Thoracic aorta (tissue), 2 donors: ENCODE measurements around the gene NSMCE1. TPM values are rescaled to one million over a fixed set of nuclear protein-coding genes. Genes with fewer than 3 reads are reported as not detected.

ENCODE experiments used
- ATAC-seq: fragments of 150-250 bp; one replicate; pipeline ENCODE4 v1.8.0; 2017; ENCODE audit warnings: low read depth; ENCODE audit not compliant: insufficient number of reproducible peaks, low FRiP score
- DNase-seq: peaks from one replicate; pipeline ENCODE4 v3.0.0-alpha.2; 2020; ENCODE audit warnings: low spot score
- H3K27ac ChIP-seq, 2 donors: fragments of 200-600 bp; sonication (generic); 1 replicate in 1 of 2; 2 replicates in 1 of 2; pipeline ENCODE4 v1.5.1; 2016; ENCODE audit warnings: mild to moderate bottlenecking in 2 of 2, moderate library complexity in 2 of 2
- H3K27me3 ChIP-seq: fragments of 200-600 bp; sonication (generic); replicated peaks from 2 replicates; pipeline ENCODE4 v1.6.0; 2016; ENCODE audit warnings: mild to moderate bottlenecking; ENCODE audit not compliant: insufficient read depth
- H3K36me3 ChIP-seq: fragments of 200-600 bp; sonication (generic); one replicate; pipeline ENCODE4 v1.5.1; 2016
- H3K4me1 ChIP-seq, 2 donors: fragments of 200-600 bp; sonication (generic); 1 replicate in 1 of 2; 2 replicates in 1 of 2; pipeline versions ENCODE4 v1.5.1 to v1.6.0; 2016; ENCODE audit warnings: low read depth in 2 of 2, mild to moderate bottlenecking in 1 of 2; ENCODE audit not compliant: control insufficient read depth in 1 of 2
- H3K4me3 ChIP-seq: fragments of 200-600 bp; sonication (generic); 2 replicates; pipeline ENCODE4 v1.5.1; 2016; ENCODE audit warnings: mild to moderate bottlenecking
- H3K9me3 ChIP-seq: fragments of 200-600 bp; sonication (generic); 2 replicates; pipeline ENCODE4 v1.5.1; 2016
- CTCF ChIP-seq: fragments of 200-600 bp; sonication (generic); IDR thresholded peaks from one replicate; pipeline ENCODE4 v1.5.1; 2019; ENCODE audit warnings: antibody characterized with exemption
- total RNA-seq, 2 donors: library from RNA; depleted of rRNA; stranded (reverse); fragments of >200 nt; gene quantifications; one replicate each; pipeline versions ENCODE4 v1.1.0 to v1.2.3, GENCODE V29; 2016

NSMCE1 gene
- total RNA-seq, 2 donors from 2014 or later = 23.8 to 44.5 TPM

- DNase-seq (peak; percentile 57), ATAC-seq (no peak)
- Histone ChIP-seq H3K4me3 (peak overlapping the region; percentile 26), H3K36me3 (peaks cover 13% of the 10 kb centered on the region), H3K27ac (peak overlapping the region in 1 of 2 donors; percentile 2), H3K4me1 (peaks cover 4 to 22% of the 10 kb centered on the region in 2 donors), H3K27me3 (no peaks in the 10 kb centered on the region), H3K9me3 (no peaks in the 10 kb centered on the region)
- peak; percentile 75 for TF ChIP-seq CTCF
Measured at GRCh38 chr16:27235055-27235937, 33.3 kb downstream of the NSMCE1 start.

DNA sequence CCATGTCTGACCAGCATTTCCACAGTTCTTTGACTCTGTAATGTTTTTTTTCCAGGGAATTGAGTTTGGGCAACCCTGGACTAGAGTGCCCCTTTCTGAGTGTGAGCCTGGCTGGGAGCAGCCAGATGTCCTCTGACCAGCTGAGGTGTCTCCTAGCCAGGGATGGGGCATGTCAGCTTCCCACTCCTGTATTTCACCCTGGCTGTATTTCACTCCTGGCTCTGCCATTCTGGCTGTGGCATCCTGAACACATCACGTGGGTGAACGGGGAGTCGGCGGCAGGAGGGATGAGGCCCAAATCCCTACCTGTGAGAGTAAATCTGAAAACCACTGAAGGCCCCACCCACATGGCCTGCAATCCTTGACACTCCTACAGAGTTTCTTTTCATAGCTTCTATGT lies 34.0 kb downstream of the NSMCE1 start:
- H3K4me3 ChIP-seq = no peak overlapping the region
- no peaks in the 10 kb centered on the region for H3K9me3 ChIP-seq
- H3K4me1 ChIP-seq = peaks cover 4 to 18% of the 10 kb centered on the region in 2 donors
- H3K27ac ChIP-seq = no peak overlapping the region
- no peak for ATAC-seq
- no peak for DNase-seq
- no peak for TF ChIP-seq CTCF
- H3K27me3 ChIP-seq = no peaks in the 10 kb centered on the region
- peaks cover 14% of the 10 kb centered on the region for H3K36me3 ChIP-seq

GRCh38 chr16:27234171-27234570 lies 34.4 kb downstream of the NSMCE1 start:
- no peak for ATAC-seq
- H3K27ac ChIP-seq = no peak overlapping the region
- no peaks in the 10 kb centered on the region for H3K9me3 ChIP-seq
- no peak for TF ChIP-seq CTCF
- H3K27me3 ChIP-seq = no peaks in the 10 kb centered on the region
- peaks cover 4 to 18% of the 10 kb centered on the region in 2 donors for H3K4me1 ChIP-seq
- peaks cover 14% of the 10 kb centered on the region for H3K36me3 ChIP-seq
- H3K4me3 ChIP-seq = no peak overlapping the region
- DNase-seq = no peak

DNA sequence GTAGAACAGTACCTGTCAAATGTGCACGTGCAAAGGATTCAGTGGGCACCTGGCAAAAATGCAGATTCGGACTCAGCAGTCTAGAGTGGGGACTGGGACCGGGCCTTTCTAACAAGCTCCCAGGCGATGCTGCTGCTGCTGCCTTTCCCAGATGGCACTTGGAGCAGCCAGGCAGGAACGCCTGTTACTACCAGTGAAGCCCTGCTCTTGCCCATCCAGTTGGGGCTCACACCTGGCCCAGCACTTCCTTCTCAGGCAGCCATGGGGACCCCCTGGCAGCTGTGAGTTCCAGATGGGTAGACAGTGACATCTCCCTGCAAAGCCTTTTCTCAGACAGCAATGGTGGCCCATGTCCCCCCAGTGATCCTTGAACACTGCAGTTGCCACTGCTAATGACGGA lies 34.8 kb downstream of the NSMCE1 start:
- no peak for TF ChIP-seq CTCF
- Histone ChIP-seq H3K36me3 (peaks cover 14% of the 10 kb centered on the region), H3K27me3 (no peaks in the 10 kb centered on the region), H3K4me1 (peaks cover 4 to 18% of the 10 kb centered on the region in 2 donors), H3K4me3 (no peak overlapping the region), H3K9me3 (no peaks in the 10 kb centered on the region), H3K27ac (no peak overlapping the region)
- DNase-seq = no peak
- ATAC-seq = no peak

DNA sequence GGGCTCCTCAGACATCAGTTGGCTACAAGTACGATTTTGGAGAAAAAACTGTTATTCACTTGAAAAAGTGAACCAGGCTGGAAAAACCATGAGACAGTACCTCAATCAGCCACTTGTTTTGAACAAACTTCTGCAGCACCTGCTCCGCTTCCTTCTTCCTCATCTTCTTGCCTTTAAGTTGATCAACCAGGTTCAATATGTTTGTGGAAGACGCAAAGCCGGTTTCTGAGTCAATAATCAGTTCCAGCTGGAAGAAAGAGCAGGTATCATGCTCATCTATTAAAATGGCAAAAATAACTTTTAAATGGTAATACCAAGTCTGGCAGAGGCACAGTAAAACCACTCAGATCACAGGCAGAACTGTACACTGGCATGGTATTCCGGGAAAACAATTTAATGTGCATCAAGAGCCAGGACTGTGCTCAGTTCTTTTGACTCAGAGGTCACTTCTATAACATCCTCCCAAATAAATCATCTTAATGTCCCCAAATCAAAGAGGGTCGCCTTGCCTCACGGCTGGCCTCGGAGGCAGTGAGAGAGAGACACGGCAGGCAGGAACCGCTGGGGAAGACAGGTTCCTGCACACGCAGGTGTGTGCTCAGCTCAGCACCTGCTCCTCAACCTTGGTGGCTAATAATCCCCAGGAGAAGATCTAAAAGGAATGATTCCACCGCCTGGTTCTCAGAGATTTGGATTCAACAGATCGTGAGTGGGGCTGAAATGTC lies 35.5 kb downstream of the NSMCE1 start:
- no peak for DNase-seq
- no peaks in the 10 kb centered on the region for H3K27me3 ChIP-seq
- peaks cover 4 to 18% of the 10 kb centered on the region in 2 donors for H3K4me1 ChIP-seq
- peaks cover 14% of the 10 kb centered on the region for H3K36me3 ChIP-seq
- no peak overlapping the region for H3K27ac ChIP-seq
- no peaks in the 10 kb centered on the region for H3K9me3 ChIP-seq
- H3K4me3 ChIP-seq = no peak overlapping the region
- ATAC-seq = no peak
- TF ChIP-seq CTCF = no peak
